GM19043 (cell line): ENCODE results near the gene UAP1L1.
A peak's percentile ranks its signal among the peaks of the same experiment; 100 is the strongest.

ENCODE experiments used
- ATAC-seq: cut with Tn5 transposase; IDR thresholded peaks from one replicate; pipeline ENCODE4 v1.9.1; 2021; ENCODE audit warnings: low read depth; ENCODE audit not compliant: unreplicated experiment

The UAP1L1 gene

GRCh38 chr9:137071282-137071681 lies 6.0 kb upstream of the UAP1L1 start:
- ATAC-seq: no peak

GRCh38 chr9:137073992-137074399 lies 3.3 kb upstream of the UAP1L1 start:
- no peak for ATAC-seq

- ATAC-seq: no peak
These were observed 2.6 kb upstream of the UAP1L1 start for GRCh38 chr9:137074657-137075274.

GRCh38 chr9:137075275-137075775 lies 2.0 kb upstream of the UAP1L1 start:
- no peak for ATAC-seq

- no peak for ATAC-seq
These were observed 694 bp upstream of the UAP1L1 start for GRCh38 chr9:137076636-137077009.

- no peak for ATAC-seq
These were observed 709 bp downstream of the UAP1L1 start for GRCh38 chr9:137077758-137078693.

GRCh38 chr9:137078701-137079400 lies 1.5 kb downstream of the UAP1L1 start:
- no peak for ATAC-seq

GRCh38 chr9:137079401-137079787 lies 2.1 kb downstream of the UAP1L1 start:
- no peak for ATAC-seq

- ATAC-seq: no peak
These were observed 3.2 kb downstream of the UAP1L1 start for GRCh38 chr9:137080260-137081122.

- no peak for ATAC-seq
These were observed 5.1 kb downstream of the UAP1L1 start for GRCh38 chr9:137082222-137082924.

- ATAC-seq: no peak
These were observed 5.6 kb downstream of the UAP1L1 start for GRCh38 chr9:137082925-137083290.

GRCh38 chr9:137083394-137084004 lies 6.2 kb downstream of the UAP1L1 start:
- no peak for ATAC-seq

- no peak for ATAC-seq
These were observed 7.2 kb downstream of the UAP1L1 start for GRCh38 chr9:137084526-137084925.

- ATAC-seq: no peak
These were observed 8.7 kb downstream of the UAP1L1 start for GRCh38 chr9:137085920-137086530.

- peak; percentile 82 for ATAC-seq
These were observed 9.5 kb downstream of the UAP1L1 start, which contains the start of gene MAN1B1 for GRCh38 chr9:137086531-137087408. TSS of gene MAN1B1 (plus strand) at chr9:137086985. CDS start at chr9:137087000, 15 bp downstream.

- no peak for ATAC-seq
These were observed 10.2 kb downstream of the UAP1L1 start for GRCh38 chr9:137087409-137087925.

GRCh38 chr9:137088121-137088520 lies 10.8 kb downstream of the UAP1L1 start:
- ATAC-seq: no peak
